Left ventricle myocardium superior (tissue), 1 donor: Measurements from ENCODE around the gene C20orf202. TPM values are rescaled to one million over a fixed set of nuclear protein-coding genes. Genes with fewer than 3 reads are reported as not detected.
A peak's percentile ranks its signal among the peaks of the same experiment; 100 is the strongest.
"Not testable (repeated sequence)": the region's sequence is repeated elsewhere in the genome, so short reads cannot be mapped to it uniquely, and the experiment has no call there.

Experiments
- ATAC-seq: fragments of 200-7000 bp; cut with Tn5 transposase; one replicate; pipeline ENCODE4 v1.9.1; 2020; ENCODE audit warnings: mild to moderate bottlenecking, moderate library complexity
- DNase-seq: peaks from one replicate; pipeline ENCODE4 v3.0.0-alpha.2; 2020
- intact Hi-C: fragments of 100-400 bp; cut with micrococcal nuclease; formaldehyde crosslinking; loops from one replicate; pipeline ENCODE4 v1.11.0; 2022
- total RNA-seq: library from RNA; stranded (reverse); fragmentation: NEBNext Ultra II Directional; extraction: Animal tissue kit (Norgen Biotek cat#: 25700); gene quantifications from one replicate; pipeline ENCODE4 v1.2.1, GENCODE V29; 2021
- donor health status: DM: no; HTN: yes; CAD: no; lungs with severe emphysema.

C20orf202 gene
- total RNA-seq, 1 donor from 2014 or later = 0.25 TPM

GRCh38 chr20:1229541-1229940, 26.3 kb downstream of the C20orf202 start:
- intact Hi-C loops = no loop called here

DNA sequence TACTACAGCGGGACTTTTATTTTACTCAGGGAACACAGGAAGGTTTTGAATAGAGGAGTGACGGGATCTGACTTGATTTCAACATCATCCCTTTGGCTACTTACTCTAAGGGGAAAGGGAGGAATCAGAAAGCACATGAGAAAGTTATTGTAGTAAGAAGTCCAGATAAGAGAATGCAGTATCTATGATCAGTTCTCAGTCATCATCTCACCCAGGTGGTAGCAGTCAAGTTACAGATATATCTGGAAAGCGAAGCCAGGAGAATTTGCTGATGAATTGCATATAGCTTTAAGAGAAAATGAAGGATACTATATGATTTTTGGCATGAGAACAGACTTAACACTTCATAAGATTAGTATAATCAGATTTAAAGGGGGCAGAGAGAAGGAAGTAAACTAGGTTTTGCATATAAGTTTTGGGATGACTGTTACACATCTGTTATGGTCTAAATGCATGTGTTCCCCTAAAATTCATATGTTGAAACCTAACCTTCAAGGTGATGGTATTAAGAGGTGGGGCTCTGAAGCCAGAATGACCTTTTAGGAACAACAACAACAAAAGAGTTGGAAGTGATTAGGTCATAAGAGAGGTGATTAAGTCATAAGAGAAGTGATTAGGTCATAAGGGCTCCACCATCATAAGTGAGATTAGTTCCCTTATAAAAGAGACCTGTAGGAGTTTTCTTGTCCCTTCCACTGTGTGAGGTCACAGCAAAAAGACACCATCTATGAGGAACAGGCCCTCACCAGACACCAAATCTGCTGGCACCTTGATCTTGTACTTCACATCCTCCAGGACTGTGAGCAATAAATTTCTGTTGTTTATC, 29.2 kb downstream of the C20orf202 start:
- DNase-seq = no peak
- ATAC-seq = no peak

More at GRCh38 chr20:1229541-1229940, 26.3 kb downstream of the C20orf202 start:
- ATAC-seq (no peak), DNase-seq (no peak)

GRCh38 chr20:1240549-1240948, 37.3 kb downstream of the C20orf202 start:
- intact Hi-C loops = no loop called here
- no peak for DNase-seq
- no peak for ATAC-seq

More for the DNA sequence above, 29.2 kb downstream of the C20orf202 start:
- intact Hi-C loops = no loop called here

GRCh38 chr20:1241456-1241855, 38.2 kb downstream of the C20orf202 start:
- intact Hi-C loops = no loop called here
- DNase-seq (no peak), ATAC-seq (no peak)

- DNase-seq (no peak), ATAC-seq (no peak)
- intact Hi-C loops = no loop called here
These were observed 38.8 kb downstream of the C20orf202 start for GRCh38 chr20:1242099-1242498.

- no peak for DNase-seq
- ATAC-seq = no peak
- intact Hi-C loops = no loop called here
These were observed 39.3 kb downstream of the C20orf202 start for GRCh38 chr20:1242530-1242929.

- no peak for DNase-seq
- ATAC-seq = peak; percentile 49
- intact Hi-C loops = no loop called here
These were observed 42.3 kb downstream of the C20orf202 start for GRCh38 chr20:1245578-1245977.

DNA sequence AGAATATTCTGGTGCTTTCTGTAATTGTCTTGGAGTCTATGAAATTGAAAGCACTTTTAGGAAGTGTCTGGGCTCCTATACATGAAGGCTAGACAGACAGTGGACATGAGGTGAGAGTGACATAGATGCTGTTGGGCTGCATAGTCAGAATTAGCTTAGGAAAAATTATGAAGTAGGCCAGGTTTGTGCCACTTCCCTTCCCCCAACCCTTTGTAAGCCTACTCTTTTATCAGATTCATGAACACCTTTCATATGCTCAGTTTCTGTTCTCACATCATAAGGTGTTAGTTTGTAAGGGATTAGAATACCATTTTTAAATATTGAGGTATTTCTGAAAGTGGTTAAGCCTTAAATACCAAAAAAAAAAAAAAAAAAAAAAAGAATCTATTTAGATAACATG, 44.4 kb downstream of the C20orf202 start:
- intact Hi-C loops = no loop called here
- ATAC-seq = no peak
- no peak for DNase-seq

GRCh38 chr20:1250282-1250681, 47.0 kb downstream of the C20orf202 start:
- intact Hi-C loops, ATAC-seq, DNase-seq: not testable (repeated sequence)

DNA sequence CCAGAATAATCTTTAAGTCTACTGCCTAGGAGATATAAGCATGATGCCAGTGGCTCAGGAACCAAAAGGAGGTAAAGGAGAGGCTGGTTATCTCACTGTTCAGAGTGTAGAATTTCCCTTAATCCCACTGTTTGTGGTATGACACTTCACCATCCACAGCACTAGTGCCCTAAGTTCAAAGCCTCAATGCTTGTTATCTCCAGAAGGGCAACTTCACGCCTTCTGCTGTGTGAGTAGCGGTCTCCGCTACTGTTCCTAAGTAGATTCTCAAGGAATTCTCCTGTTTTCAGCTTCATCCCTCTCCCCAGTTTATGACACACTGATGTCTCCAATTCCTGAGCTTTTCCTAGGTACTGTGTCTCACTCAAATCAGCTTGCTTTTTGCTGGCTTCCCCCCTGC, 49.2 kb downstream of the C20orf202 start:
- no peak for ATAC-seq
- intact Hi-C loops = no loop called here
- no peak for DNase-seq

- intact Hi-C loops = no loop called here
- DNase-seq = no peak
- ATAC-seq = no peak
These were observed 51.0 kb downstream of the C20orf202 start for GRCh38 chr20:1254254-1254653.

DNA sequence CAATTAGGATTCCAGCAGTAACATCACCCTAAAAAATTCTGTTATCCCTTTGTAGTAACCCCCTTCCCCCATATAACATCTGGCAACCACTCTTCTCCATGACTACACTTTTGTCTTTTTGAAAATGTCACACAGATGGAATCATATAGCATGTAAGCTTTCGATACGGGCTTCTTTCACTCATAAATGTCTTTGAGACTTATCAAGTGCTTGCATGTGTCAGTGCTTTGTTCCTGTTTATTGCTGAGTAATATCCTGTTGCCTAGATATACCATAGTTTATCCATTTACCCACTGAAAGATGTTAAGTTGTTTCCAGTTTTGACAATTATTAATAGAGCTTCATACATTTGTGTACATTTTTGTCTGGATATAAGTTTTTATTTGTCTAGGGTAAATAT, 52.4 kb downstream of the C20orf202 start:
- DNase-seq (no peak), ATAC-seq (no peak)
- intact Hi-C loops = no loop called here

Other genes starting within 250 kb of the C20orf202 start
- 0.42 TPM for gene RSPO4, start 201.1 kb upstream of the C20orf202 start, total RNA-seq
- gene PSMF1, start 84.9 kb upstream of the C20orf202 start, total RNA-seq = 130 TPM
- gene TMEM74B, start 18.5 kb upstream of the C20orf202 start, total RNA-seq = 4.1 TPM
- not detected for gene RAD21L1, start 22.6 kb downstream of the C20orf202 start, total RNA-seq
- gene SNPH, start 62.8 kb downstream of the C20orf202 start, total RNA-seq = 7.8 TPM
- 1.5 TPM for gene SDCBP2, start 125.7 kb downstream of the C20orf202 start, total RNA-seq
- 135 TPM for gene FKBP1A, start 189.6 kb downstream of the C20orf202 start, total RNA-seq